ENCODE data around the gene DCHS1. TPM values are rescaled to one million over a fixed set of nuclear protein-coding genes. Genes with fewer than 3 reads are reported as not detected.

The DCHS1 gene
- total and polyA plus RNA-seq, 2 of the 13 experiments (the other 11 are each of a cell fraction or from before 2014, with no cell fraction given), result under 0.01 to 0.03 TPM

DNA sequence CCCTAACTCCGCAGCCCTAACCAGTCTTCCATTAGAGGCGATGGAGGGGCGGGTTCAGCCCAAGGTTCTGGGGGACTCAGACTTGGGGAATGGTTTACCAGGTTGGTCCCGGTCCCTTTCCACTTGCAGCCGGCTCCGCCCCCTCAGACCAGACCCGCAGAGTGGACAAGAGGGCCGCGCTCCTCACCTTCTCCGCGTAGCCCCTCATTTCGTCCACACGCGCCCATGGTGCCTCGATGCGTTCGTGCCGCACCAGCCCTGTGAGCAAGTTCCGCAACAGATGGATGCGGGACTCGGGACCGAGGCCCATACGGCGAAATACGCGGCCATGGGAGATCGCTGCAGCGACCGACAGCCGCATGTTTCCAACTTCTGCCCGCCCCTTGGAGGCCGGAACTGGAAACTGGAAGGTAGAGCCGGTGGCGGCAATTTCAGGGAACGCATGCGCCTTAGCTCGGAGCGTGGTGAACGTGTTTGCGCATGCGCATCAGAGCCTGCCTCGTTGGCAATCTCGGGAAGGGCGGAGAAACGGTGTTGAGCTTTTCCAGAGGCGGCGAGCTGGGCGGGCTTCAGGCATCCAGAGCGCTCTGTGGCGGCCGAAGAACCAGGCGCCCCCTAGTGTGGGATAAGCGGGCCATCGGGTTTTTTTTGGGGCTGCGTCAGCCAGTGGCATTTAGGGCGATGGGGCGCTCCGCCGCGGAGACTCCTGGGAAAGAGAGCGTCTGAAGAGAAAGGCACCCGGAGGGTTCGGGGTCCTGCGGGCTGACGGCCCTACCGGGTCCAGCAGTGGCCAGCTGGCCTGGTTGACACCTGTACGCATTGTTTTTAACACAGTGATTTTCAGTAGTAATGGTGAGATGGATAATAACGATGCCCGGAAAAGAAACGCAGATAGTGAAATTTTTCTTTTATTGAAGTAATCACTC is 27.6 kb upstream of the DCHS1 start, which contains the start of gene MRPL17 (continued):
- TF ChIP-seq, protein P1, sequence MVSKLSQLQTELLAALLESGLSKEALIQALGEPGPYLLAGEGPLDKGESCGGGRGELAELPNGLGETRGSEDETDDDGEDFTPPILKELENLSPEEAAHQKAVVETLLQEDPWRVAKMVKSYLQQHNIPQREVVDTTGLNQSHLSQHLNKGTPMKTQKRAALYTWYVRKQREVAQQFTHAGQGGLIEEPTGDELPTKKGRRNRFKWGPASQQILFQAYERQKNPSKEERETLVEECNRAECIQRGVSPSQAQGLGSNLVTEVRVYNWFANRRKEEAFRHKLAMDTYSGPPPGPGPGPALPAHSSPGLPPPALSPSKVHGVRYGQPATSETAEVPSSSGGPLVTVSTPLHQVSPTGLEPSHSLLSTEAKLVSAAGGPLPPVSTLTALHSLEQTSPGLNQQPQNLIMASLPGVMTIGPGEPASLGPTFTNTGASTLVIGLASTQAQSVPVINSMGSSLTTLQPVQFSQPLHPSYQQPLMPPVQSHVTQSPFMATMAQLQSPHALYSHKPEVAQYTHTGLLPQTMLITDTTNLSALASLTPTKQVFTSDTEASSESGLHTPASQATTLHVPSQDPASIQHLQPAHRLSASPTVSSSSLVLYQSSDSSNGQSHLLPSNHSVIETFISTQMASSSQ (IDR thresholded peaks at IDR 0.05; ENCODE audit: low read depth), result no peak
- TF ChIP-seq, protein P1 (CRISPR knock-in tag; IDR thresholded peaks at IDR 0.05; ENCODE audit: borderline replicate concordance), result peak; percentile 66; the same call in 1 of the 2 replicates
- TF ChIP-seq ZNF589 (CRISPR knock-in tag; conservative IDR thresholded peaks at IDR 0.05) (peak; percentile 95; the same call in 1 of the 2 replicates), SSRP1 (CRISPR knock-in tag; IDR thresholded peaks at IDR 0.05) (no peak), AKAP8 (CRISPR knock-in tag; IDR thresholded peaks at IDR 0.05) (no peak), ZNF75D (CRISPR knock-in tag; IDR thresholded peaks at IDR 0.05; ENCODE audit: borderline replicate concordance) (no peak), RCOR2 (CRISPR knock-in tag; IDR thresholded peaks at IDR 0.05) (no peak; the same call in 1 of the 2 replicates), ZNF12 (CRISPR knock-in tag; IDR thresholded peaks at IDR 0.05) (peak; percentile 47; the same call in 1 of the 2 replicates), ZNF777 (CRISPR knock-in tag; IDR thresholded peaks at IDR 0.05) (peak; percentile 47), DR1 (CRISPR knock-in tag; IDR thresholded peaks at IDR 0.05) (peak; percentile 79), CBX5 (CRISPR knock-in tag; IDR thresholded peaks at IDR 0.05; ENCODE audit: borderline replicate concordance) (no peak; the same call in 1 of the 2 replicates), RXRB (CRISPR knock-in tag; IDR thresholded peaks at IDR 0.05; ENCODE audit: borderline replicate concordance) (peak; percentile 32), ZNF570 (CRISPR knock-in tag; IDR thresholded peaks at IDR 0.05; ENCODE audit: borderline replicate concordance) (no peak), ZNF883 (CRISPR knock-in tag; IDR thresholded peaks at IDR 0.05; ENCODE audit: not compliant biosample characterization) (peak; percentile 96), BCL6 (CRISPR knock-in tag; IDR thresholded peaks at IDR 0.05) (peak; percentile 59), ZNF383 (CRISPR knock-in tag; IDR thresholded peaks at IDR 0.05; ENCODE audit: borderline replicate concordance) (0 out of 2 replicates have a peak, but pooled peaks have one; percentile 68), MXI1 (IDR thresholded peaks at IDR 0.05; ENCODE audit: borderline replicate concordance, low read depth, low read length) (peak; percentile 90; the same call in 1 of the 3 replicates), NFYC (CRISPR knock-in tag; IDR thresholded peaks at IDR 0.05) (peak; percentile 41; the same call in 1 of the 2 replicates)
- TF ChIP-seq, protein P2, sequence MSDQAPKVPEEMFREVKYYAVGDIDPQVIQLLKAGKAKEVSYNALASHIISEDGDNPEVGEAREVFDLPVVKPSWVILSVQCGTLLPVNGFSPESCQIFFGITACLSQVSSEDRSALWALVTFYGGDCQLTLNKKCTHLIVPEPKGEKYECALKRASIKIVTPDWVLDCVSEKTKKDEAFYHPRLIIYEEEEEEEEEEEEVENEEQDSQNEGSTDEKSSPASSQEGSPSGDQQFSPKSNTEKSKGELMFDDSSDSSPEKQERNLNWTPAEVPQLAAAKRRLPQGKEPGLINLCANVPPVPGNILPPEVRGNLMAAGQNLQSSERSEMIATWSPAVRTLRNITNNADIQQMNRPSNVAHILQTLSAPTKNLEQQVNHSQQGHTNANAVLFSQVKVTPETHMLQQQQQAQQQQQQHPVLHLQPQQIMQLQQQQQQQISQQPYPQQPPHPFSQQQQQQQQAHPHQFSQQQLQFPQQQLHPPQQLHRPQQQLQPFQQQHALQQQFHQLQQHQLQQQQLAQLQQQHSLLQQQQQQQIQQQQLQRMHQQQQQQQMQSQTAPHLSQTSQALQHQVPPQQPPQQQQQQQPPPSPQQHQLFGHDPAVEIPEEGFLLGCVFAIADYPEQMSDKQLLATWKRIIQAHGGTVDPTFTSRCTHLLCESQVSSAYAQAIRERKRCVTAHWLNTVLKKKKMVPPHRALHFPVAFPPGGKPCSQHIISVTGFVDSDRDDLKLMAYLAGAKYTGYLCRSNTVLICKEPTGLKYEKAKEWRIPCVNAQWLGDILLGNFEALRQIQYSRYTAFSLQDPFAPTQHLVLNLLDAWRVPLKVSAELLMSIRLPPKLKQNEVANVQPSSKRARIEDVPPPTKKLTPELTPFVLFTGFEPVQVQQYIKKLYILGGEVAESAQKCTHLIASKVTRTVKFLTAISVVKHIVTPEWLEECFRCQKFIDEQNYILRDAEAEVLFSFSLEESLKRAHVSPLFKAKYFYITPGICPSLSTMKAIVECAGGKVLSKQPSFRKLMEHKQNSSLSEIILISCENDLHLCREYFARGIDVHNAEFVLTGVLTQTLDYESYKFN (CRISPR knock-in tag; conservative IDR thresholded peaks at IDR 0.05), result peak; percentile 62
- TF ChIP-seq, protein P3, sequence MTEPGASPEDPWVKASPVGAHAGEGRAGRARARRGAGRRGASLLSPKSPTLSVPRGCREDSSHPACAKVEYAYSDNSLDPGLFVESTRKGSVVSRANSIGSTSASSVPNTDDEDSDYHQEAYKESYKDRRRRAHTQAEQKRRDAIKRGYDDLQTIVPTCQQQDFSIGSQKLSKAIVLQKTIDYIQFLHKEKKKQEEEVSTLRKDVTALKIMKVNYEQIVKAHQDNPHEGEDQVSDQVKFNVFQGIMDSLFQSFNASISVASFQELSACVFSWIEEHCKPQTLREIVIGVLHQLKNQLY (CRISPR knock-in tag; IDR thresholded peaks at IDR 0.05), result peak; percentile 52
